Activated gamma-delta T cell treated with anti-CD3 and anti-CD28 coated beads, Interleukin-2, amount 50 U/mL, for 16 hours (primary cell): ENCODE data around the gene BORCS5.
"Not testable (repeated sequence)": the region's sequence is repeated elsewhere in the genome, so short reads cannot be mapped to it uniquely, and the experiment has no call there.

Experiments used
- DNase-seq: peaks from one replicate; pipeline ENCODE4 v3.0.0-alpha.2; 2020; ENCODE audit warnings: low read depth

The BORCS5 gene

GRCh38 chr12:12396694-12397093, 39.8 kb downstream of the BORCS5 start:
- DNase-seq, result no peak

GRCh38 chr12:12397184-12397583, 40.3 kb downstream of the BORCS5 start:
- DNase-seq, result no peak

GRCh38 chr12:12398026-12398859, 41.4 kb downstream of the BORCS5 start:
- DNase-seq, result no peak

- DNase-seq, result no peak
These were observed 42.3 kb downstream of the BORCS5 start for GRCh38 chr12:12399161-12399560.

- DNase-seq, result no peak
These were observed 43.0 kb downstream of the BORCS5 start for GRCh38 chr12:12399776-12400305.

GRCh38 chr12:12400793-12401192, 43.9 kb downstream of the BORCS5 start:
- DNase-seq, result no peak

GRCh38 chr12:12403264-12404248, 46.7 kb downstream of the BORCS5 start:
- DNase-seq, result no peak

- DNase-seq, result no peak
These were observed 47.4 kb downstream of the BORCS5 start for GRCh38 chr12:12404297-12404696.

GRCh38 chr12:12405882-12406281, 49.0 kb downstream of the BORCS5 start:
- DNase-seq, result no peak

- DNase-seq, result no peak
These were observed 49.9 kb downstream of the BORCS5 start for GRCh38 chr12:12406762-12407161.

GRCh38 chr12:12408265-12408690, 51.4 kb downstream of the BORCS5 start:
- no peak for DNase-seq

- not testable (repeated sequence) for DNase-seq
These were observed 52.5 kb downstream of the BORCS5 start for GRCh38 chr12:12409337-12409736.

- no peak for DNase-seq
These were observed 59.0 kb downstream of the BORCS5 start for GRCh38 chr12:12415886-12416285.

- not testable (repeated sequence) for DNase-seq
These were observed 62.3 kb downstream of the BORCS5 start for GRCh38 chr12:12419165-12419564.

- DNase-seq, result no peak
These were observed 66.5 kb downstream of the BORCS5 start for GRCh38 chr12:12423367-12423766.

- no peak for DNase-seq
These were observed 68.1 kb downstream of the BORCS5 start for GRCh38 chr12:12425001-12425400.

GRCh38 chr12:12425616-12426015, 68.7 kb downstream of the BORCS5 start:
- no peak for DNase-seq

GRCh38 chr12:12427568-12427967, 70.7 kb downstream of the BORCS5 start:
- DNase-seq, result no peak

- DNase-seq, result no peak
These were observed 71.2 kb downstream of the BORCS5 start for GRCh38 chr12:12428047-12428446.

GRCh38 chr12:12428961-12429657, 72.2 kb downstream of the BORCS5 start:
- no peak for DNase-seq

GRCh38 chr12:12432364-12432763, 75.5 kb downstream of the BORCS5 start:
- no peak for DNase-seq

GRCh38 chr12:12433203-12433731, 76.4 kb downstream of the BORCS5 start:
- DNase-seq, result no peak
